Measurements from ENCODE around the gene PPP2R5C. TPM values are rescaled to one million over a fixed set of nuclear protein-coding genes. Genes with fewer than 3 reads are reported as not detected.
A peak's percentile ranks its signal among the peaks of the same experiment; 100 is the strongest.

PPP2R5C gene
- polyA plus RNA-seq, 1 donor from 2014 or later = 111 TPM

DNA sequence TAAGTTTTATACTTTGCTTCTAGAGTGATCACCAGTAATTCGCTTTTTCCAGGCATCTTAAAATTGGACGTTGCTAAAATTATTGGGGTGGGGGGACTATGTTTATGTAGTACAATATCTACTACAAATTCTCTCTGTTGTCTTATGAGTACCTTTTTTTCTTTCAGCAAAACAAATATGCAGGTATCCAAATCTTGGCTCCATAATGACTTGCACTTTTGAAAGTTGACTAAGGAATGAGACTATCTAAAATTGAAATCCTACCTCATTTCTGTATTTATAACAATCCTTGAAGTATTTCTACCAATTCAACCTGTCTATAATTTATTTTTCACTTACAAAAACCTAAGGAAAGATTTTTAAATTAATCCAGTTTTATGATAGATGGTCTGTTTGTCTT is 205.2 kb downstream of the PPP2R5C start:
- Histone ChIP-seq H3K4me3 (ENCODE audit: low read length) (peak overlapping the region; percentile 100), H3K9me2 (ENCODE audit: insufficient read depth, low read length) (no peaks in the 10 kb centered on the region), H3K27me3 (ENCODE audit: insufficient read depth, low read depth, low read length) (no peaks in the 10 kb centered on the region), H4K20me1 (ENCODE audit: insufficient read depth) (peaks cover 27% of the 10 kb centered on the region), H3K79me2 (replicated peaks; ENCODE audit: insufficient read depth, low read length) (peaks cover 68% of the 10 kb centered on the region), H3K36me3 (ENCODE audit: insufficient read depth, low read length) (no peaks in the 10 kb centered on the region), H3K9ac (ENCODE audit: low read length) (peak overlapping the region; percentile 99), H2AFZ (ENCODE audit: low read depth, low read length) (no peak overlapping the region), H3K4me2 (ENCODE audit: low read length) (peak overlapping the region; percentile 75), H3K27ac (ENCODE audit: low read length) (no peak overlapping the region), H3K9me3 (ENCODE audit: low read length) (no peaks in the 10 kb centered on the region), H3F3A (ENCODE audit: insufficient read depth, low read length, poor library complexity, severe bottlenecking) (no peaks in the 10 kb centered on the region)
- TF ChIP-seq POLR2AphosphoS5 (IDR thresholded peaks at IDR 0.05) = no peak
- TF ChIP-seq, protein P1, sequence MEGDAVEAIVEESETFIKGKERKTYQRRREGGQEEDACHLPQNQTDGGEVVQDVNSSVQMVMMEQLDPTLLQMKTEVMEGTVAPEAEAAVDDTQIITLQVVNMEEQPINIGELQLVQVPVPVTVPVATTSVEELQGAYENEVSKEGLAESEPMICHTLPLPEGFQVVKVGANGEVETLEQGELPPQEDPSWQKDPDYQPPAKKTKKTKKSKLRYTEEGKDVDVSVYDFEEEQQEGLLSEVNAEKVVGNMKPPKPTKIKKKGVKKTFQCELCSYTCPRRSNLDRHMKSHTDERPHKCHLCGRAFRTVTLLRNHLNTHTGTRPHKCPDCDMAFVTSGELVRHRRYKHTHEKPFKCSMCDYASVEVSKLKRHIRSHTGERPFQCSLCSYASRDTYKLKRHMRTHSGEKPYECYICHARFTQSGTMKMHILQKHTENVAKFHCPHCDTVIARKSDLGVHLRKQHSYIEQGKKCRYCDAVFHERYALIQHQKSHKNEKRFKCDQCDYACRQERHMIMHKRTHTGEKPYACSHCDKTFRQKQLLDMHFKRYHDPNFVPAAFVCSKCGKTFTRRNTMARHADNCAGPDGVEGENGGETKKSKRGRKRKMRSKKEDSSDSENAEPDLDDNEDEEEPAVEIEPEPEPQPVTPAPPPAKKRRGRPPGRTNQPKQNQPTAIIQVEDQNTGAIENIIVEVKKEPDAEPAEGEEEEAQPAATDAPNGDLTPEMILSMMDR (IDR thresholded peaks at IDR 0.05; ENCODE audit: poor library complexity, severe bottlenecking) = no peak
- TF ChIP-seq, protein P2, sequence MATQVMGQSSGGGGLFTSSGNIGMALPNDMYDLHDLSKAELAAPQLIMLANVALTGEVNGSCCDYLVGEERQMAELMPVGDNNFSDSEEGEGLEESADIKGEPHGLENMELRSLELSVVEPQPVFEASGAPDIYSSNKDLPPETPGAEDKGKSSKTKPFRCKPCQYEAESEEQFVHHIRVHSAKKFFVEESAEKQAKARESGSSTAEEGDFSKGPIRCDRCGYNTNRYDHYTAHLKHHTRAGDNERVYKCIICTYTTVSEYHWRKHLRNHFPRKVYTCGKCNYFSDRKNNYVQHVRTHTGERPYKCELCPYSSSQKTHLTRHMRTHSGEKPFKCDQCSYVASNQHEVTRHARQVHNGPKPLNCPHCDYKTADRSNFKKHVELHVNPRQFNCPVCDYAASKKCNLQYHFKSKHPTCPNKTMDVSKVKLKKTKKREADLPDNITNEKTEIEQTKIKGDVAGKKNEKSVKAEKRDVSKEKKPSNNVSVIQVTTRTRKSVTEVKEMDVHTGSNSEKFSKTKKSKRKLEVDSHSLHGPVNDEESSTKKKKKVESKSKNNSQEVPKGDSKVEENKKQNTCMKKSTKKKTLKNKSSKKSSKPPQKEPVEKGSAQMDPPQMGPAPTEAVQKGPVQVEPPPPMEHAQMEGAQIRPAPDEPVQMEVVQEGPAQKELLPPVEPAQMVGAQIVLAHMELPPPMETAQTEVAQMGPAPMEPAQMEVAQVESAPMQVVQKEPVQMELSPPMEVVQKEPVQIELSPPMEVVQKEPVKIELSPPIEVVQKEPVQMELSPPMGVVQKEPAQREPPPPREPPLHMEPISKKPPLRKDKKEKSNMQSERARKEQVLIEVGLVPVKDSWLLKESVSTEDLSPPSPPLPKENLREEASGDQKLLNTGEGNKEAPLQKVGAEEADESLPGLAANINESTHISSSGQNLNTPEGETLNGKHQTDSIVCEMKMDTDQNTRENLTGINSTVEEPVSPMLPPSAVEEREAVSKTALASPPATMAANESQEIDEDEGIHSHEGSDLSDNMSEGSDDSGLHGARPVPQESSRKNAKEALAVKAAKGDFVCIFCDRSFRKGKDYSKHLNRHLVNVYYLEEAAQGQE (IDR thresholded peaks at IDR 0.05; ENCODE audit: borderline replicate concordance) = no peak
- TF ChIP-seq EZH2 (IDR thresholded peaks at IDR 0.05; ENCODE audit: borderline replicate concordance, insufficient read depth, low read length, poor library complexity, severe bottlenecking) = no peak
- TF ChIP-seq SMC3 (conservative IDR thresholded peaks at IDR 0.05; ENCODE audit: poor library complexity) = no peak
- no peak for TF ChIP-seq RAD21 (conservative IDR thresholded peaks at IDR 0.05)
- TF ChIP-seq MXI1 (conservative IDR thresholded peaks at IDR 0.05; ENCODE audit: poor library complexity, severe bottlenecking) = no peak
- no peak for TF ChIP-seq EP300 (conservative IDR thresholded peaks at IDR 0.05; ENCODE audit: poor library complexity, severe bottlenecking)
- TF ChIP-seq TAF1 (IDR thresholded peaks at IDR 0.05; ENCODE audit: low read depth) = no peak

GRCh38 chr14:101968186-101968585 is 206.7 kb downstream of the PPP2R5C start:
- Histone ChIP-seq H3K9ac (ENCODE audit: low read length) (no peak overlapping the region), H4K20me1 (ENCODE audit: insufficient read depth) (peaks cover 38% of the 10 kb centered on the region), H3K27ac (ENCODE audit: low read length) (no peak overlapping the region), H3K79me2 (replicated peaks; ENCODE audit: insufficient read depth, low read length) (peaks cover 83% of the 10 kb centered on the region), H3K27me3 (ENCODE audit: insufficient read depth, low read depth, low read length) (no peaks in the 10 kb centered on the region), H3K9me3 (ENCODE audit: low read length) (no peaks in the 10 kb centered on the region), H2AFZ (ENCODE audit: low read depth, low read length) (no peak overlapping the region), H3K4me3 (ENCODE audit: low read length) (peak overlapping the region; percentile 100), H3K36me3 (ENCODE audit: insufficient read depth, low read length) (no peaks in the 10 kb centered on the region), H3K9me2 (ENCODE audit: insufficient read depth, low read length) (no peaks in the 10 kb centered on the region), H3F3A (ENCODE audit: insufficient read depth, low read length, poor library complexity, severe bottlenecking) (no peaks in the 10 kb centered on the region), H3K4me2 (ENCODE audit: low read length) (no peak overlapping the region)
- TF ChIP-seq, protein P2 (IDR thresholded peaks at IDR 0.05; ENCODE audit: borderline replicate concordance) = no peak
- TF ChIP-seq EP300 (conservative IDR thresholded peaks at IDR 0.05; ENCODE audit: poor library complexity, severe bottlenecking) (no peak), RAD21 (conservative IDR thresholded peaks at IDR 0.05) (no peak), SMC3 (conservative IDR thresholded peaks at IDR 0.05; ENCODE audit: poor library complexity) (no peak), POLR2AphosphoS5 (IDR thresholded peaks at IDR 0.05) (no peak)
- TF ChIP-seq, protein P1 (IDR thresholded peaks at IDR 0.05; ENCODE audit: poor library complexity, severe bottlenecking) = no peak
